ENCODE data around the gene XPO6. TPM values are rescaled to one million over a fixed set of nuclear protein-coding genes. Genes with fewer than 3 reads are reported as not detected.
"Not testable (repeated sequence)": the region's sequence is repeated elsewhere in the genome, so short reads cannot be mapped to it uniquely, and the experiment has no call there.

Gene XPO6
- total RNA-seq, 2 experiments from 2014 or later: 224 to 228 TPM

DNA sequence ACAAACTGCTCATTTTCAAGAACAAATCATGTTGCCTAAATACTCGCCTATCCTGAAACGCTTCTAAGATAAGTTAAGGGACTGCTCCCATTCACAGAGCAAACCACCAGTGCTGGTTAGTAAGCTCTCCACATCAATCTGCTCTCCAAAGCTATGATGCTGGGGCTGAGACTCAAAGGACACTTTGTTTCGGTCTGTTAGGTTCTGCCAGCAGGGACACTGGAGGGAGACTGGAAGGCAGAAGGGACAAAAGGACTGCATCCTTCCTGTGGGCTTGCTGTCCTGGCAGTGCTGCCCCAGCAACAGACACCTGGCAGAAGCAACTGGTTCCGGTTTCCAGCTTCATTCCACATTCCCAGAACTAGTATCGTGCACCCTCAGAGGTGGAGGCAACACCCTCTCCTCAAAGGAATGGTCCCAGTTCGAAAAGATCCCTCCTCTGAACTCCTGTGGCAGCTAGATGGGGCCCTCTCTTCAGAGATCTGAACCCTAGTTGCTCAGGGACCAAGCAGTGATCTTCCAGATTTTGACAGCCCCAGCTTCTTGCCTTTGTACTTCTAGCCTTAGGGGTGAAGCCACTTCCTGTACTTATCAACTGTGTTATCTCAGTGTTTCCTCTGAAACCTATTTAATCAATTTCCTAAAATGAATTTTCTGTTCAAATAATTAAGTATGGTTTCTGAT is 74.9 kb downstream of the XPO6 start:
- ChIA-PET POLR2A (no interaction called here), CTCF (interaction anchor here (1.6 kb wide), 1 partner anchor 81 kb away, joined by 5 read pairs; no protein-coding TSS in a partner anchor)

DNA sequence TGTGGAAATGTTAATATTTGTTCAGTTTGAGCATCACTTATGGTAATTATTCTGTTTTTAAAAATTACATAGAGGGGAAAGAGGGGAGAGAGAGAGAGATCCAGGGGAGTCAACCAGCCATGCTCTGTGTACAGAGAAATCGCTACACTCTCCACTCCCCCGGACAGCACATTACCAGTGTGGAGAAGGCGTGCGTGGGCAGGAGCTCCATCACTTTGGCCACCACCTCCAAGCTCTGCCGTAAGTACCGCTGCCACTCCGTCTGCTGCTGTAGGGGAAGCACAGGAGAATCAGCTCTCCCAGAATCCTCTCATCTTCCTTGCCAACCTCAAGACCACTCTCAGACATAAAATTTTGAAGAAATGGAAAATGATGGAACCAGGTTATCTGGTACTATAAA is 78.1 kb downstream of the XPO6 start:
- ChIA-PET CTCF (no interaction called here), POLR2A (no interaction called here)

DNA sequence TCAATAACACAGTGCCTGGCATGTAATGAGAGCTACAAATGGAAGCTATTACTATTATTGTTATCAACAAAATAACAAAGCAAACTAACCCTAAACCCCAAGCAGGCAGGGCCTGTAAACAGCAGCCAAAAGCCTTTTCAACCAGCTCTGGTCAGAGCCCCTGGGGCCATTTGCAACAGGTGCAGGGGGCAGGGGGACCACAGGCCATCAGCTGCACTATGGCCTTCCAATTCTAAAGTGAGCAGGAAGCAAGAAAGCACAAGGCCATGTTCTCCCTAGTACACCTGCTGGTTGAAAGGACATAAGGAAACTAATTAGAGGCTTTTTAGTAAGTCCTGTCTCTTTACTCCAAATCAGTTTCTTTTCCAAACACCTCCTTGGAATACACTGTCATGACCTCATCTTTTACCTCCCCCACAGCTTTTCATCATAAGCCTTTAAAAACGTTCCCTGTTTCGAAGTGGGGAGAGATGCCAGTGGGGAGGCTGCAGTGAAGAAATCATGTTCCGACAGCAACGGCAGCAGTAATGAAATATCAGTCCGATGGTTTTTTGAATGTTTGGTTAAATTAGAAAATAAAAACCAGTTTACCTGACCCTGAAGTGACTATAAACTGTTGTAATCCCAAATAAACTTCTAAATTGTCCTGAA is 79.9 kb downstream of the XPO6 start:
- ChIA-PET POLR2A (no interaction called here), CTCF (interaction anchor here (0.6 to 1.4 kb wide), 2 partner anchors 86 to 145 kb away, joined by 3 to 5 read pairs; no protein-coding TSS in a partner anchor)

DNA sequence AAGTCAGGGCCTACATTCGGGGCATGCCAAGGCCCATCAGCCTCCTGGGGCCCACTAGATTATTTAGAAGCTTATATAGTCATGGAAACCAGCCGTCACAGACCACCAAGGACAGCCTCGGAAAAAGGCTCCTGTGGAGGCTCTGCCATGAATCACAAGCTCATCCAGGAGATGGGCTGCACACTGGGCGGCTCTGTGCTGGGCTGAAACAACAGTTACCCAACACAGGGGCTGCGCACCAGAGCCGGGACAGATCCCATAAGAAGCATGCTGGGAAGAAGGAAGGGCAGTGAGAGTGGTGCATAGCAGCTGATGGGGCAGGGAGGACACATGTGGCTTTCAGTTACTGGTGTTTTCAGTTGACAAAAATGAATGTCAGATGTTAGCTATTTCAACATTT is 80.6 kb downstream of the XPO6 start:
- ChIA-PET CTCF (interaction anchor here (0.6 to 1.4 kb wide), 2 partner anchors 86 to 146 kb away, joined by 3 to 5 read pairs; no protein-coding TSS in a partner anchor), POLR2A (no interaction called here)

DNA sequence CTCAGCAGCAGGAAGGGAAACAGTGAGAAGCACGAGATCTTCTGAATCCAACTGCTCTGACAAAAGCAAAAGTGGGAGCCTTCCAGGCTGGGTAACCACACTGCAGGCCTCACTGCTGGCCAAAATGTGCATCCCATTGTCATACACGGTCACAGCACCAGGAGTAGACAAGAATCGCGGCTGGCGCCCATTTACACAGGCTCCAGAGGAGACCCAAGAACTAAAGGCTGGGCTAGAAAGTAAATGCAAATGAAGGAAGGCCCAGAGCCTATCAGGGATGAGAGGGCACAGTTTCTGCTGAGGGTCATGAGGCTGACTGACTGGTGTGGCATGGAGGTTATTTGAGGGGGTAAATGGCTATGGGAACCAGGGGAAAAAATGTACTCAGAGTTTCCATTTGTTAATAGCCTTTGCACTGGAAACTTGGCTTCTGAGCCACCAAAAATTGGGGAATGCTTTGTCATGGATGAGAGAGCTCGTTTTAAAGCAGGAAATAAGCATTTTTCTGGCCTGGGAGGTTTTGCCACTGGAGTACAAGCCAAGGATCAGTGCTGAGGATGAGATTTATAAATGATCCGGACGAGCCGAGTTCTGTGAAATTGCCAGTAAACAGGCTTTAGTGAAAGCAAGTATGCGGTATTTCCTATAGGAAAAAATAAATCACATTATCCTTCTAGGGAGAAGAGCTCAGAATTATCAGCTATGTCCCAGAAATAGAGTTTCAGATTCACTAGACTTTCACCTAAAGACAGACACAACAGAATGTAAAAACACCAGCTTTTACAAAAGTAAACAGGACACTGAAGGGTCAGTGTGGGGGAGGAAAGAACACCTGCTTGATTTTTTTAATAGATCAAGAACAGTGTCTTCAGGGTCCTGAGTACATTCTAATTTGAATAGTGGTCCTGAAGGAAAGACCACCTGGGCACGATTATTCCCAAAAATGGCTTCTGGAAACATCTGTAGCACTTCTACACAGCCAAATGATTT is 81.4 kb downstream of the XPO6 start:
- ChIA-PET POLR2A (no interaction called here), CTCF (interaction anchor here (0.6 to 1.4 kb wide), 2 partner anchors 87 to 88 kb away, joined by 3 to 5 read pairs; no protein-coding TSS in a partner anchor)

DNA sequence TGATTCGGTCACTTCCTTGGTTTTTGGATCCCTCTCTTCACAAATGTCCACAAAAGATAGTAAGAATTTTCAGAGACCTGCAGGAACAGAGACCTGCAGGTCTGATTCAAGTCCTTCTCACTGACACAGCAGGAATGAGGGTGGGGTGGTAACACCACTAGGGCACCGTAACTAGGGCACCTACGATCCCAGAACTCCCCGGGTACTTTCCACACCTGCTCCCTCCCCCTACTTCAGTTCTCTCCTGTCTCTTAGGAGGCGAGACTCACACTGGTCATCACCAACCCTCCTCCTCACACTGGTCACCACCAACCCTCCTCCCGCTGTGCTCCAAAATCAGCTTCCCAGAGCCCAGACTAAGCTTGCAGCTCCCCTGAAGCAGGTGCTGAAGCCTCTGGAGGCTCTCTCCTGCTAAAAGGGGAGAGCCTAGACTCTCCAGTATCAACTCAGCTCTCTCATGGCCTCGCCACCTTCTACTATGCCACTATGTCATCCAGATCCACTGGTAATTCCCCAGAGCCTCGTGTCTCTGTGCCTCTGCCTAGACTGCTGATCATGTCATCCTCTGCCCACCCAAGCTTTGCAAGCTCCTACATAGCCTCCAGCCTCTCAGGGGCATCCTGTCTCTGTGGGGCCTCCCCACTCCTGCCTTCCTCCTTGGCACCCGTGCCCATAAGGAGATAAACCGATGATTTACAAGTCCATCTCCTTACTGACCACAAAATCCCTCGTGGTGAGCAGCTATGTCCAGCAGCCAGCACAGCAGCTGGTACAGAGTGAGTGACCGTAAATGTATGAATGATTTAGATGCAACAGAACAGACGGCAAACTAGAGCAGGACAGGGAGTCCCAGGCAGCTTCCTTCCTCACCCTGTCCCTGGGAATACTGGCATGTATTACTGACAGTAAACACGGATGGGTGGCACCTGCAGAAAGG is 84.8 kb downstream of the XPO6 start:
- POLR2A ChIA-PET: no interaction called here

DNA sequence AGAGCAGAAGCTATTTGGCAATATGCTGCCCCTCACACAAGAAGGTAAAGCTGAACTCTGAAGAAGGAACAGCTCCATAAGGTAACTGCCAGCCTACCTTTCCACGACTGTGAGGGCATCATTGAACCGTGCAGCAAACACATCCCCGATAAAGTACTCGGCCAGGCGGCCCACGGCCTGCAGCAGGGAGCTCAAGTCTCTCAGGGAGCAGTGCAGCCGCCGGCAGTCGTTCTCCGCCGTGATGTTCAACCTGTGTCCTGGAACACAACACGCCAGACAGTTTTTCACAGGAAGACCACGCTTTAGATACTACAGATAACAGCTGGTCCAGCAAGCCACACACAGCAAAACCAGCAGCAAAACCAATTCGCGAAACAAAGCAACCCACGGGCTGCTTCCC is 86.2 kb downstream of the XPO6 start:
- ChIA-PET CTCF (interaction anchor here (1.1 kb wide), 1 partner anchor 93 kb away, joined by 3 read pairs; no protein-coding TSS in a partner anchor), POLR2A (no interaction called here)

More for the DNA sequence above, 84.8 kb downstream of the XPO6 start:
- CTCF ChIA-PET: no interaction called here

DNA sequence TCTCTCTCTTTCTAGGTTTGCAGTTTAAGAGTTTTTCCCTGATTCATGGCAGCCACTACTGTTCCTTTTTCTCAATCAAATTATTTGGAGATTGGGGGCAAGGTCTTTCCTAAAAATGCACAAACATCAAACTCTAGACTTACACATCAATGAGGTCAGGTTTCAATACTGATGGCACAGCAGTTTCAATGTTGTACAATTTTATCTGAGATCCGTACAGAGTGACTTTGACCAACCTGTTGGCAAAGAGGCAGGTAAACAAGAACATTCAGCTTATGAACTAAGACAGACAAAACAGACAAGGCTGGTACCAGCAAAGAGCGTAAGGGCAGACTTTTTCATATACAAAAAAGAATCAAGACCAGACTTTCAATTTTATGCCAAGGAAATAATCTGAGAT is 90.2 kb downstream of the XPO6 start:
- CTCF ChIA-PET: no interaction called here

DNA sequence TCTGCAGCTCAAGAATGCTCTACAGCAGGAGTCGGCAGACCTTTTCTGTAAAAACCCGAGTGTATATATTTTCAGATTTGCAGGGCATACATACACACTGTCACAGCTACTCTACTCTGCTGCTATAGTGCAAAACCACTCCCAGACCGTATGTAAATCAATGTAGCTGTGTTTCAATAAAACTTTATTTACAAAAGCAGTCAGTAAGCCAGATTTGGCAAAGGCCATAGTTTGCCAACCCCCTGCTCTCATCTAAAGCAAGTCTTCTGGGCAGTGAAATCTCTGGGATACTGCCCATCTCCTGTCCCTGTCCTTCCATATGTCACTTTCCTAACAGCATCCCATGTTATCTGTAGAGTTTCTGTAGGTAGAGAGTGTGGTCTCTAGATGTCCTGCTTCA is 91.0 kb downstream of the XPO6 start:
- POLR2A ChIA-PET: no interaction called here
- CTCF ChIA-PET: no interaction called here

More for the DNA sequence above, 90.2 kb downstream of the XPO6 start:
- POLR2A ChIA-PET: no interaction called here

DNA sequence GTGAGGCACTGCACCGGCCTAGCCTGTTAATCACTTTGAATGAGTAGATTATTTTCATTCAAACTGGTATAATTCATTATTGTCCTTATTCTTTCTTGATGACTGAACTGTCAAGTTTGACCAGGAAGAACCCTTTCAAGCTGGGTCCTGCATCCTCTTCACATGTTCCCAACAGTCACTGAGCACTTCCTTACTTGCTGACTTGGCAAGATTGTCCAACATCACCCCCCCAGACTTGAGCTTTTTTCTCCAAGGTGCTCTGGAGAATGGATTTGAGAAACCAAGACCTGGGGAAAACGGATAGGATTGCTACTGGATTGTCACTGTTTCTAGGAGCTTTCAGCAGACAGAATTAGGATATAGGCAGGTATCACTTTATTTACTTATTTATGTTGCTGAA is 93.1 kb downstream of the XPO6 start:
- ChIA-PET CTCF (no interaction called here), POLR2A (no interaction called here)

DNA sequence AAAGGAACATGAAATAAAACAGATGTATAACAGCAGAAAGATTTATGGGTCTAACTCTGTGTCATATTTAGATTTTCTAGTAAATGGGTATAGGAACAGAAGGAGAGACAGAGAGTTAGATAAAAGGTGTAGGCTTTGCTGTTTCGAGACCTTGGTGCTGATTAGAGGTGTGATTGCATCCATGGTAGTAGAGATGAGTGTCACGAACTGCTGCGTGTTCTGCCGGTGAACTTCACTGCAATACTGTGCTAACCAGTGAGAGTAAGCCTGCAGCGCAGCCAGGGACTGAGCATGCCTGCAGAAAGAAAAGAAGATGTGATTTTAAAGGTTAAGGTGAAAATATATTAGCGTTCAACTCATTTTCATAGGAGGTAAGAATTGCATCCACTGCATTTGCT is 94.6 kb downstream of the XPO6 start:
- ChIA-PET POLR2A (no interaction called here), CTCF (no interaction called here)

DNA sequence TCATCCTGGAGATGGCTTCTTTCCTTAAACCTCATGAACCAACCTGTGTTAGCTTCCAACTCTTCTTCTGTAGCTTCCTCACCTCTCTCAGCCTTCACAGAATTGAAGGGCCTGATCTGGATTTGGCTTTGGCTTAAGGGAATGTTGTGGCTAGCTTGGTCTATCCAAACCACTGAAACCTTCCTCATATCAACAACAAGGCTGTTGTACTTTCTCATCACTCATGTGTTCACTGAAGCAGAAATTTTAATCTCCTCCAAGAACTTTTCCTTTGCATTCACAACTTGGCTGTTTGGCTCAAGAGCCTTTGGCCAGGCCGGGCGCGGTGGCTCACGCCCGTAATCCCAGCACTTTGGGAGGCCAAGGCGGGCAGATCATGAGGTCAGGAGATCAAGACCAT is 95.9 kb downstream of the XPO6 start:
- POLR2A ChIA-PET, CTCF ChIA-PET: not testable (repeated sequence)

DNA sequence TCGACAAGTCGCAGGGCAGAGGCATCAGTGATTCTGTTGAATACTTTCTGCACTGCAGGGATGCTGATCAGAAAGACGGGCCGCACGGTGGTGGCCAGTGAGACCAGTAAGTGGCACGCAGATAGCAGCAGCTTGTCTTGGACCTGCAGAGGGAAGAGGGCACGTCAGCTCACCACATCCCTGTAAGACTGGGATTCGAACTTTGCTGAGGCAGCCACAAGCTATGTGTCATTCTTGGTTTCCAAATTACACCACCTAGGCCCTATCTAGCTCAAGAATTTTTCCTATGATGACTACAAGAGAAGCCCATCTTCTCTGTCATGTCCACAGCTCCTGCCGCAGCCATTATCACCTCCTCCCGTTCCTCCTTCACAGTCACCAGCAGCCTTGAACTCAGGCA is 98.9 kb downstream of the XPO6 start:
- ChIA-PET POLR2A (interaction anchor here (1.2 kb wide), 1 partner anchor 28 kb away, joined by 3 read pairs; no protein-coding TSS in a partner anchor), CTCF (interaction anchor here (2.8 kb wide), 1 partner anchor 105 kb away, joined by 10 read pairs; no protein-coding TSS in a partner anchor)

DNA sequence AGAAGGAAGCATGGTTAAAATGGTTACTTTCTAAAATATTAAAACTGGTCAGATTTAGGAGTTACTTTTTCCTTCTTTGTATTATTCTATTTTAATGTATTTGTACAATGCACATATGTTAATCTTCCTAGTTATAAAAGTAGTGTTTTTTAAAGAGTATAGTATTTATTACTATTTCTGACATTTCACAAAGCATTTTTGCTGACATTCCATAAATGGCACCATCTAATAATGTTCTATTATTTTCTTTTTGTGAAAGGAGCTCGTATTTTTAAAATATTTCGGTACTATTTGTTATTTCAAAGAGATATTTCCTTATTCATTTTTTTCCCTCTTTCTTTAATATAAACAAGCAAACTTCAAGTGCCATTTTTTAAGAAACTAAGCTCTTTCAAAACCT is 100.8 kb downstream of the XPO6 start:
- CTCF ChIA-PET: interaction anchor here (2.8 kb wide), 1 partner anchor 107 kb away, joined by 10 read pairs; no protein-coding TSS in a partner anchor

DNA sequence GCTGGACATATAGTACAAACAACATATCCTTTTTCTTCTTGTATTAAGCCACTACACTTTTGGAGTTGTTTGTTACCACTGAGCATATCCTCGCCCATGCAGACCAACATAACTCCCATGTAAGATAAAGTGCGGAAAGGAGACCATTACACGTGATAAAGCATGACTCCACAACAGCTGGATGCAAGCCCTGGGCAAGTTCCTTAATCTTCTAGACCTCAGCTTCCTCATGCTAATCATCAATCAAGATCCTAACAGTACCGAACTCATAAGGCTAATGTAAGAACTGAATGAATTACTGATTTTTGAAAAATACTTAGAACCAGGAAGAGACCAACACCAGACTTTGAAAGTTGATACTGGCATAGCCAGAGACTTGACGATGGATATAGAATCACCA is 101.3 kb downstream of the XPO6 start:
- ChIA-PET CTCF (no interaction called here), POLR2A (no interaction called here)

More for the DNA sequence above, 100.8 kb downstream of the XPO6 start:
- POLR2A ChIA-PET: no interaction called here

DNA sequence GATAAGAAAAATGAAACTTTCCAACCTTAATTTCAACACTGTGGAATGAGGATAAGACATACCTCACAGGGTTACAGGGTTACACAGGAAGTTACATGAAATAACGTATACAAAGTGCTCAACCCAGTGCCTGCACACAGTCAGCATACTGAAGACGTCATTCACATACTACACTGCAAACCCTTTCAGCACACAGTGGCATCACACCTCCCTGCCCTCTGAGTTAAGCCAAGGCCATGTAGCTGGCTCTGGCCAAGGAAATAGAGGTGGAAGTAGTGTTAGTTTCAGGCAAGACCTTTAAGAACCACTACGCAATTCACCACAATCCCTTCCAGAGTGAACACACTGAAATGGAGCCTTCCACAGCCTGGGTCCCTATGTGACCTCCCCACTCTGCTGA is 101.7 kb downstream of the XPO6 start:
- POLR2A ChIA-PET: no interaction called here
- CTCF ChIA-PET: no interaction called here

DNA sequence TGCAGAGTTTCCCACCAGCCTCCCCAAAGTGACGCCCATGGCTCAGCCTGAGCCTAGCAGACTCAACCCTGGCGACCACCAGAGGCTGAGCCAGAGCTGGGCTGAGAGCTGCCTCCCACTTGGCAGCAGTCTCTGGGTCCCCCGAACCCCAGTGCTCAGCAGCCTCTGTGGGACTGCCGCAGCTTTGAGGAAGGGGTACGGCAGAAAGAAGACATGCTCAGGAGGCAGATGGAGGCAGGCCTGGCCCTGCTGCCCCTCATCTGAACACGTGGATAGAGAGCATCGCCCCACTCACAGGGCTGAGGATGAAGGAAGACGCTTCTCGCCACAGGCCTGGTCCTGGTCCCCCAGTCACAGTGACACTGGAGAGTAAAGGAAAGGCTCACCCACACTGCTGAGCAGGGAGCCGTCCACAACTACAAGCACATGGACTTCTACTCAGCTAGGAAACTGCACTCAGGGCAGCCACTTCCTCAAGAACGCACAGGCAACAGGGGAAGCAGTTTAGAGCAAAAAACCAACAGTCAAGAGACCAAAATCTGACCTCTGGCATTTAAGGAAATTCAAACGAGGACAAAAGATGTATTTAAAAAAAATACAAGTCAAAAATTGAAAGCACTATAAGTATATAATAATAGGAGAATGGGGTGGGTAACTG is 103.0 kb downstream of the XPO6 start:
- ChIA-PET POLR2A (no interaction called here), CTCF (interaction anchor here (0.6 kb wide), 1 partner anchor 31 kb away, joined by 3 read pairs; no protein-coding TSS in a partner anchor)

DNA sequence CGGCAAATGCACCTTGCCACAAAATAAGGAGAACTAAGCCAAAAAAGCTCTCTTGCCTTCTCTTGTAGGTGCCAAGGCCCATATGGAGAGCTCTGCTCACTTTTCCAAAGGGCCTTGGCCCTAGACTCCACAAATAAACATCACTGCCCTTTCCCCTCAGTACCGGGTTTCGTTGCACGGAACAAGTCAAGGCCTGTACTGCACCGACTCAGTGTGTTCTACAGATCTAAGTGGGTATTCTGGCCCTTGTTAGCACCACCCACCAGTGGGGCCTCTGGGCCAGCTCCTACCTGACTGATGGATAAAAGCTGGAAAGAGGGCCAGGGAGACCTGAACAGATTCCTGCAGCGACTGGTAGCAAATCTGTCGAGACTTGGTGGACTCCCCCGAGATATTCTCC is 104.5 kb downstream of the XPO6 start:
- POLR2A ChIA-PET: no interaction called here
- CTCF ChIA-PET: interaction anchor here (0.8 kb wide), 1 partner anchor 110 kb away, joined by 5 read pairs; no protein-coding TSS in a partner anchor

Data from activated CD8-positive, alpha-beta memory T cell treated with anti-CD3 and anti-CD28 coated beads for 36 hours (primary cell).